Measurements from ENCODE around the gene SIRPB2.

DNA sequence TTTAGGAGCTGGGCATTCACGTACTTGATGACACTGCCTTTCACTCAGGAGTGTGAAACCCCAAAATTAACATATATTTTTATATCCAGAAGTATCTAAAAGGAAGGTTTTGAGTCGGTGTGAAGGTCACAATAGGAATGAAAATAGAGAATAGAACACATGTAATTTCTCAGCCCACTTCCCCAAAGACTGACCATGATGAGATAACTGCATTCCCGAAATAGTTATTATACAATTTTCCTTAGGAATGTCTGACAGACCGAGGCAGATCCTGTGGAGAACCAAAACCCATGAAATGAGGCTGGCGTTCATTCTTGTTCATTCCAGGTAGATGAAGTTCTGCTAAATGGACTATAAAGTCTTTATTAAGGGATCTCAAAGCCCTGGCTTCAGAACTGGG, 34.9 kb downstream of the SIRPB2 start:
- TF ChIP-seq, protein P1, sequence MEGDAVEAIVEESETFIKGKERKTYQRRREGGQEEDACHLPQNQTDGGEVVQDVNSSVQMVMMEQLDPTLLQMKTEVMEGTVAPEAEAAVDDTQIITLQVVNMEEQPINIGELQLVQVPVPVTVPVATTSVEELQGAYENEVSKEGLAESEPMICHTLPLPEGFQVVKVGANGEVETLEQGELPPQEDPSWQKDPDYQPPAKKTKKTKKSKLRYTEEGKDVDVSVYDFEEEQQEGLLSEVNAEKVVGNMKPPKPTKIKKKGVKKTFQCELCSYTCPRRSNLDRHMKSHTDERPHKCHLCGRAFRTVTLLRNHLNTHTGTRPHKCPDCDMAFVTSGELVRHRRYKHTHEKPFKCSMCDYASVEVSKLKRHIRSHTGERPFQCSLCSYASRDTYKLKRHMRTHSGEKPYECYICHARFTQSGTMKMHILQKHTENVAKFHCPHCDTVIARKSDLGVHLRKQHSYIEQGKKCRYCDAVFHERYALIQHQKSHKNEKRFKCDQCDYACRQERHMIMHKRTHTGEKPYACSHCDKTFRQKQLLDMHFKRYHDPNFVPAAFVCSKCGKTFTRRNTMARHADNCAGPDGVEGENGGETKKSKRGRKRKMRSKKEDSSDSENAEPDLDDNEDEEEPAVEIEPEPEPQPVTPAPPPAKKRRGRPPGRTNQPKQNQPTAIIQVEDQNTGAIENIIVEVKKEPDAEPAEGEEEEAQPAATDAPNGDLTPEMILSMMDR (IDR thresholded peaks at IDR 0.05) = no peak
- no peak for TF ChIP-seq POLR2A (IDR thresholded peaks at IDR 0.05)
